ENCODE results near the gene CCR4.
"Not testable (repeated sequence)": the region's sequence is repeated elsewhere in the genome, so short reads cannot be mapped to it uniquely, and the experiment has no call there.

The CCR4 gene

GRCh38 chr3:32972482-32973146, 21.2 kb downstream of the CCR4 start:
- no peak overlapping the region for H3K27ac Mint-ChIP-seq (ENCODE audit: low read depth)
- peaks cover 58% of the 10 kb centered on the region for H3K4me1 Mint-ChIP-seq
- no peaks in the 10 kb centered on the region for H3K36me3 Mint-ChIP-seq (ENCODE audit: insufficient read depth)
- no peaks in the 10 kb centered on the region for H3K9me3 Mint-ChIP-seq
- ATAC-seq (replicated peaks; ENCODE audit: extremely low read depth, poor library complexity, severe bottlenecking) (no peak), DNase-seq (ENCODE audit: low spot score in 2 of 2) (no peak)
- H3K4me3 Mint-ChIP-seq: peak overlapping the region; percentile 42
- no peaks in the 10 kb centered on the region for H3K27me3 Mint-ChIP-seq

- Mint-ChIP-seq H3K4me3 (peak overlapping the region; percentile 53), H3K9me3 (no peaks in the 10 kb centered on the region), H3K36me3 (ENCODE audit: insufficient read depth) (peaks cover 3% of the 10 kb centered on the region), H3K4me1 (peaks cover 60% of the 10 kb centered on the region), H3K27me3 (no peaks in the 10 kb centered on the region), H3K27ac (ENCODE audit: low read depth) (no peak overlapping the region)
- ATAC-seq (replicated peaks; ENCODE audit: extremely low read depth, poor library complexity, severe bottlenecking) (peak; percentile 87), DNase-seq (ENCODE audit: low spot score in 2 of 2) (peak in 1 of 2 donors; percentile 33)
Measured at GRCh38 chr3:32973982-32974381, 22.5 kb downstream of the CCR4 start.

- H3K4me3 Mint-ChIP-seq: peak overlapping the region; percentile 36
- H3K27ac Mint-ChIP-seq (ENCODE audit: low read depth): peak overlapping the region; percentile 54
- H3K4me1 Mint-ChIP-seq: peaks cover 60% of the 10 kb centered on the region
- no peaks in the 10 kb centered on the region for H3K9me3 Mint-ChIP-seq
- peaks cover 3% of the 10 kb centered on the region for H3K36me3 Mint-ChIP-seq (ENCODE audit: insufficient read depth)
- H3K27me3 Mint-ChIP-seq: no peaks in the 10 kb centered on the region
- DNase-seq (ENCODE audit: low spot score in 2 of 2): no peak
- ATAC-seq (replicated peaks; ENCODE audit: extremely low read depth, poor library complexity, severe bottlenecking): no peak
Measured at GRCh38 chr3:32975891-32976595, 24.6 kb downstream of the CCR4 start.

GRCh38 chr3:32977861-32978260, 26.4 kb downstream of the CCR4 start:
- no peaks in the 10 kb centered on the region for H3K9me3 Mint-ChIP-seq
- no peak for DNase-seq (ENCODE audit: low spot score in 2 of 2)
- H3K4me3 Mint-ChIP-seq: peak overlapping the region; percentile 40
- H3K27me3 Mint-ChIP-seq: no peaks in the 10 kb centered on the region
- H3K27ac Mint-ChIP-seq (ENCODE audit: low read depth): peak overlapping the region; percentile 63
- peak; percentile 44 for ATAC-seq (replicated peaks; ENCODE audit: extremely low read depth, poor library complexity, severe bottlenecking)
- H3K36me3 Mint-ChIP-seq (ENCODE audit: insufficient read depth): peaks cover 3% of the 10 kb centered on the region
- peaks cover 48% of the 10 kb centered on the region for H3K4me1 Mint-ChIP-seq

GRCh38 chr3:32978331-32978730, 26.9 kb downstream of the CCR4 start:
- H3K27ac Mint-ChIP-seq (ENCODE audit: low read depth): peak overlapping the region; percentile 63
- no peak for ATAC-seq (replicated peaks; ENCODE audit: extremely low read depth, poor library complexity, severe bottlenecking)
- H3K4me3 Mint-ChIP-seq: peak overlapping the region; percentile 40
- no peaks in the 10 kb centered on the region for H3K27me3 Mint-ChIP-seq
- DNase-seq (ENCODE audit: low spot score in 2 of 2): no peak
- peaks cover 45% of the 10 kb centered on the region for H3K4me1 Mint-ChIP-seq
- H3K9me3 Mint-ChIP-seq: no peaks in the 10 kb centered on the region
- H3K36me3 Mint-ChIP-seq (ENCODE audit: insufficient read depth): peaks cover 3% of the 10 kb centered on the region

GRCh38 chr3:32983124-32983523, 31.7 kb downstream of the CCR4 start:
- no peaks in the 10 kb centered on the region for H3K9me3 Mint-ChIP-seq
- DNase-seq (ENCODE audit: low spot score in 2 of 2) (no peak), ATAC-seq (replicated peaks; ENCODE audit: extremely low read depth, poor library complexity, severe bottlenecking) (no peak)
- no peaks in the 10 kb centered on the region for H3K27me3 Mint-ChIP-seq
- peak overlapping the region; percentile 7 for H3K27ac Mint-ChIP-seq (ENCODE audit: low read depth)
- H3K4me1 Mint-ChIP-seq: peaks cover 17% of the 10 kb centered on the region
- no peaks in the 10 kb centered on the region for H3K36me3 Mint-ChIP-seq (ENCODE audit: insufficient read depth)
- no peak overlapping the region for H3K4me3 Mint-ChIP-seq

- not testable (repeated sequence) for H3K4me3 Mint-ChIP-seq; ATAC-seq (replicated peaks; ENCODE audit: extremely low read depth, poor library complexity, severe bottlenecking); H3K27ac Mint-ChIP-seq (ENCODE audit: low read depth); H3K9me3 Mint-ChIP-seq; H3K36me3 Mint-ChIP-seq (ENCODE audit: insufficient read depth); DNase-seq (ENCODE audit: low spot score in 2 of 2); H3K27me3 Mint-ChIP-seq
- peaks cover 19% of the 10 kb centered on the region for H3K4me1 Mint-ChIP-seq
Measured at GRCh38 chr3:32984918-32985317, 33.5 kb downstream of the CCR4 start.

GRCh38 chr3:32989171-32989570, 37.7 kb downstream of the CCR4 start:
- H3K36me3 Mint-ChIP-seq (ENCODE audit: insufficient read depth): no peaks in the 10 kb centered on the region
- peaks cover 36% of the 10 kb centered on the region for H3K4me1 Mint-ChIP-seq
- no peak overlapping the region for H3K27ac Mint-ChIP-seq (ENCODE audit: low read depth)
- H3K27me3 Mint-ChIP-seq: no peaks in the 10 kb centered on the region
- DNase-seq (ENCODE audit: low spot score in 2 of 2) (no peak), ATAC-seq (replicated peaks; ENCODE audit: extremely low read depth, poor library complexity, severe bottlenecking) (no peak)
- H3K9me3 Mint-ChIP-seq: no peaks in the 10 kb centered on the region
- H3K4me3 Mint-ChIP-seq: peak overlapping the region; percentile 6

GRCh38 chr3:32990116-32990515, 38.7 kb downstream of the CCR4 start:
- DNase-seq (ENCODE audit: low spot score in 2 of 2) (no peak), ATAC-seq (replicated peaks; ENCODE audit: extremely low read depth, poor library complexity, severe bottlenecking) (no peak)
- Mint-ChIP-seq H3K27me3 (no peaks in the 10 kb centered on the region), H3K27ac (ENCODE audit: low read depth) (no peak overlapping the region), H3K4me3 (no peak overlapping the region), H3K36me3 (ENCODE audit: insufficient read depth) (no peaks in the 10 kb centered on the region), H3K9me3 (no peaks in the 10 kb centered on the region), H3K4me1 (peaks cover 36% of the 10 kb centered on the region)

- no peak for ATAC-seq (replicated peaks; ENCODE audit: extremely low read depth, poor library complexity, severe bottlenecking)
- Mint-ChIP-seq H3K27me3 (no peaks in the 10 kb centered on the region), H3K4me3 (no peak overlapping the region), H3K36me3 (ENCODE audit: insufficient read depth) (no peaks in the 10 kb centered on the region), H3K9me3 (no peaks in the 10 kb centered on the region), H3K27ac (ENCODE audit: low read depth) (no peak overlapping the region), H3K4me1 (peaks cover 34% of the 10 kb centered on the region)
- DNase-seq (ENCODE audit: low spot score in 2 of 2): no peak
Measured at GRCh38 chr3:32991781-32992180, 40.3 kb downstream of the CCR4 start.

- no peak for DNase-seq (ENCODE audit: low spot score in 2 of 2)
- no peaks in the 10 kb centered on the region for H3K36me3 Mint-ChIP-seq (ENCODE audit: insufficient read depth)
- no peaks in the 10 kb centered on the region for H3K9me3 Mint-ChIP-seq
- H3K27me3 Mint-ChIP-seq: no peaks in the 10 kb centered on the region
- H3K27ac Mint-ChIP-seq (ENCODE audit: low read depth): peak overlapping the region; percentile 71
- no peak for ATAC-seq (replicated peaks; ENCODE audit: extremely low read depth, poor library complexity, severe bottlenecking)
- no peak overlapping the region for H3K4me3 Mint-ChIP-seq
- H3K4me1 Mint-ChIP-seq: peaks cover 29% of the 10 kb centered on the region
Measured at GRCh38 chr3:32992310-32992686, 40.9 kb downstream of the CCR4 start.

- H3K27ac Mint-ChIP-seq (ENCODE audit: low read depth): no peak overlapping the region
Measured at GRCh38 chr3:32994045-32994444, 42.6 kb downstream of the CCR4 start.

GRCh38 chr3:32995098-32995497, 43.7 kb downstream of the CCR4 start:
- no peak overlapping the region for H3K27ac Mint-ChIP-seq (ENCODE audit: low read depth)
- no peaks in the 10 kb centered on the region for H3K9me3 Mint-ChIP-seq
- H3K4me1 Mint-ChIP-seq: peaks cover 40% of the 10 kb centered on the region
- H3K4me3 Mint-ChIP-seq: no peak overlapping the region
- ATAC-seq (replicated peaks; ENCODE audit: extremely low read depth, poor library complexity, severe bottlenecking) (no peak), DNase-seq (ENCODE audit: low spot score in 2 of 2) (no peak)
- H3K36me3 Mint-ChIP-seq (ENCODE audit: insufficient read depth): no peaks in the 10 kb centered on the region
- H3K27me3 Mint-ChIP-seq: no peaks in the 10 kb centered on the region

More at GRCh38 chr3:32994045-32994444, 42.6 kb downstream of the CCR4 start:
- Mint-ChIP-seq H3K4me1 (peaks cover 38% of the 10 kb centered on the region), H3K27me3 (no peaks in the 10 kb centered on the region), H3K36me3 (ENCODE audit: insufficient read depth) (no peaks in the 10 kb centered on the region), H3K9me3 (no peaks in the 10 kb centered on the region), H3K4me3 (no peak overlapping the region)
- DNase-seq (ENCODE audit: low spot score in 2 of 2) (no peak), ATAC-seq (replicated peaks; ENCODE audit: extremely low read depth, poor library complexity, severe bottlenecking) (no peak)

Measured in central memory CD8-positive, alpha-beta T cell (primary cell).